CD4-positive, alpha-beta T cell treated with Interleukin-15 for 1 hour (primary cell): ENCODE measurements around the gene MRPS26.

Experiments used
- DNase-seq: peaks from one replicate; pipeline ENCODE4 v3.0.0-alpha.2; 2020

MRPS26 gene

DNA sequence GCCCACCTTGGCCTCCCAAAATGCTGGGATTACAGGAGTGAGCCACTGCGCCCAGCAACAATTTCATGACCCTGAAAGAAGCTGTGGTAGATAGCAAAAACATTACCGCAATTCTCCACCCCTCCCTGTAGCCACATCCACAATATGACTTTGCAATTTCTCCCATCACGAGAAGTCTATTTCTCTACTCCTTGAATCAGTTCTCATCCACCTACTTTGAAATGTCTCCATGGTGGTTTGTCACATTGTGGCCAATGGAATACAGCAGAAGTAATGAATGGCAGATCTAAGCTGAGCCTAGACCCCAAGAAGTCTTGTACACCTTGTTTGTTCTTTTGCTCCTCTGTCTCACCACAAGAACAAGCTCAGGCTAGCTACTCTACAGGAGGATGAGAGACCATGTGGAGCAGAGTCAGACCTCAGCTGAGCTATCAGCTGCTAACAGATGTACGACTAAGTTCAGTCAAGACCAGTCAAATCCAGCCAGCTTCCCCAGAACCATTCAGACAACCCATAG is 31.8 kb downstream of the MRPS26 start:
- no peak for DNase-seq

DNA sequence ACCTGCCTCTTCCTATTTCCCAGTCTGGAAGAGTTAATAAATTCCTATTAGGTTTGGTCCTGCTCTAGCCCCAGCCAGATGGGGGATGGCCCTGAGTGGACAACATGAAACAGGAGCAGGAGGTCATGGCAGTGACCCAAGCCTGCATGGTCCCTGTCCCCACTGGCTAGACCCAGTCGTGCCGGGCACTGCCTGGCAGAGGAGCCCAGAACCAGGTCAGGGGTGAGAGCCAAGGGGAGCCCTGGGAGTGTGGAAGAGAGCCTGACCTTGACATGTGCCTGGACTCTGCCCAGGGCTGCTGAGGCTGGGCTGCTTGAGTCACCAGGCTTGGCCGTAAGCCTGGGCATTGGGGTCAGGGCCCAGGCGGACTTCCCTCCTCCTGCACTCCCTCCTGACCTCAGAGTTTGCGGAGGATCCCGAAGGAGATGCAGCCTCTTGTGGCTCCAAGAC is 35.1 kb downstream of the MRPS26 start:
- no peak for DNase-seq

DNA sequence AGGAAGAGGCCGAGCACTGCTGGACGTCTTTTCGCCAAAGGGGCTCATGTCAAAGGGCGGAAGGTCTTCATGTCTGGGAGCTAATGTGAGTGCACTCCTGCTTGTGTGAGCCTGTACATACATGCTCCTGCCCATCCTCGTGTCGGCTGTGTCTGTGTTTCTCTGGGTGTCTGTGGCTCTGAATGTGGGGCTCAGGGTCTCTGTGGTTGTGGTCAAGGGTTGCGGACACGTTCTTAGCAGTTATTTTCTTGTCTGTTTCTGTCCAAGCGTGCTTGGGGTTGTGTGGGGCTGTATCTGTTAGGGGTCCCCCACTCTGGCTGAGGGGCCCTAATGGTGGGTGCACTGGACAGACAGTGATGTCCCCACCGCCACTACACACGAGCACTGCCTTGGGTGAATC is 35.8 kb downstream of the MRPS26 start:
- DNase-seq, result no peak

DNA sequence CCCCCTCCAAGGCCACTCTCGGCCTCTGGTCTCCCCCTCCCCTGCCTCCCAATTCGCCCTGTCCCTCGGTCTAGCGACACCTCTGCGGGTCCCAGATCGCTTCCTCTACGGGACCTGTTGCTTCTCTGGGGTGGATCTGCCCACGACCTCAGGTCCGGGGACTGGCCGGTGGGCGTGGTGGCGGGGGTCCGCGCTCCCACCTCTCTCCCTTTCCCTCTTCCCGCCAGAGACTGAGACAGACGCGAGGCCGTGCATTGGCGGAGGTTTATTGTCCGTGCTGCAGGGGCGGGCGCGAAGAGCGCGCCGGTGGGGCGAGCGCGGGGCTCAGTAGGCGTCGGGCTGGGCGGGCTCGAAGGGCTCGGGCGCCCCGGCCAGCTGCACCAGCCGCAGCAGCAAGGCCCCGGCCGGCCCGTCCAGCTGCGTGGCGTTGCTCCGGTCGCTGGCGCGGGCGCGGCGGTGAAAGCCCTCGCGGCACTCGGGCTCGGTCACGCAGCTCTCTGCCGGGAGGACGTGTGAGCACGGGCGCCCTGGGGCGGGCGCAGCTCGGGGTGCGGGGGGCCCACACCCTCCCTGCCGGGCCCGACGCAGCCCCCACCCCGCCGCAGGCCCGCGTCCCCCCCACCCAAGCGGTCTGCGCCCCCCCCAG is 36.6 kb downstream of the MRPS26 start:
- no peak for DNase-seq

DNA sequence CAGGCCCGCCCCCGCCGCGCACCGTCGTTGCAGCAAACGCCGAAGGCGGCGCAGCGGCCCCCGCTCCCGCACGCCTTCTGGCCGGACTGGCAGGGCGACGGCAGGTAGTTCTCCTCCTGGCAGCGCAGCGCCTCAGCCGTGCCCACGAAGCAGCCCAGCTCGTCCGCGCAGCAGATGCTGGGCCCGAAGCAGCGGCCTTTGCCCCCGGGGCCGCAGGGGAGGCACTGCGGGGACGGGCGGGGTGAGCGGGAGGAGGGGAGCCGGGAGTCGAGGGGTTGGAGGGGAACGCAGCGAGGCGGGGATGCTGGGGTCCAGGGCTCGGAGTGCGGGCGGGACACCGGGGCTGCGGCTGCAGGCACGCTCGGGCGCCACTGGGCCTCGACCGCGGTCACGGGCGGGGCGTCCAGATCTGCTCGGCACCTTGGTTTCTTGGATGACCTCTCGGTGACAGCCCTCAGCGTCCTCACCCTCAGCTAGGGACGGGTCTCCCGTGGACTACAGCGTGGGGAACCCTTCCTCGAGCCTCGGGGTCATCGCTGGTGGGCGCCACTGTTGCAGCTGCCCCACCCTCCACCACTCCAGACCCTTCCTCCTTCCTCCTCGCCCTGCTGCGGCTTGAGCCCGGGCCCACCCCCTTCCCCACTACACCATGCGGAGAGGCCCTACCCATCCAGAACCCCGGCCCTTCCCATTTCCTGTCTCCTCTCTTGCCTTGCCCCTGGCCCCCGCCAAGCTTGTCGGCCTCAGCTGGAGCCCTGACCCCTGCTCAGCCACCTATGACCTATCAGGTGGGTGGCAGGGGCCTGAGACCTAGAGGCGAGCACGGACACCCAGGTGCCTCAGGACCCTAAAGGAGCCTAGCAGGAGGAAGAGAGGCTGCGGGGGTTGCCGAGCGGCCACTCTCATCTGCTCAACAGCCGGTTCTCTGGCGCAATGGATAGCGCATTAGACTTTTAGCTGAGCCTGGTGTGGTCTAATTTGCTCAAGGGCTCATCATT is 37.4 kb downstream of the MRPS26 start:
- DNase-seq, result no peak

DNA sequence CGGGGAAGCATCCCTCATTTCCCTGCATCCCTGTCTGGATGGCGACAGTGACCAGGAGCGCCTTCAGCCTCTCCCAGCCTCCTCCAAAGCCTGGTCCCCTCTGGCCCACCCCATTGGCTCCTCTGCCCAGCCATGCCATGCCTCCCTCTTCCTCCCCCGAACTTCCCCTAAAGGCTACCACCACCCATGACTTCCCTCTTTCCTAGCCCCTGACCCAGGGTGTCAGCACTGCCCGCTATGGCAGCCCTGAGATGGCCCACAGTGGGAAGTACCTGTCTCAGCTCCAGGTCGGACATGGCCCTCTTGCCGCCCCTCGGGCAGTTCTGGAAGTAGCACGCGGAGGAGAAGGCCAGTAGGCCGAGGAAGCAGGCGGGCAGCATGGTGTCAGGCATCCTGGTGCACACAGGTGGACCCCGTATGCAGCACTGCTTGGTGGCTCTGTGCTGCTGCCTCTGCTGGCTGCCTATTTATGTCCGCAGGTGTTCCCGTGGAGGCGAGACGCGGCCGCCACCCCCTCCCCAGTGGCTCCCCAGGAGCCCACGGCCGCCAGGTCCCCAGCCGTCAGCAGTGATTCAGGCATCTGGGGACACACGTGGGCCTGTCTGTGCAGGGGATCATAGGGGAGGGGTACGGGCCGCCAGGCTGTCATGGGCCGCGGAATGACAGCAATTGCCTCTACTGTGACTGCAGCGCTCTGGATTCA is 38.6 kb downstream of the MRPS26 start, which contains the start of gene AVP:
AVP (minus strand) TSS at position 442 of the 703 bp plus-strand sequence; CDS start at position 392, 50 bp downstream.
- DNase-seq, result no peak

DNA sequence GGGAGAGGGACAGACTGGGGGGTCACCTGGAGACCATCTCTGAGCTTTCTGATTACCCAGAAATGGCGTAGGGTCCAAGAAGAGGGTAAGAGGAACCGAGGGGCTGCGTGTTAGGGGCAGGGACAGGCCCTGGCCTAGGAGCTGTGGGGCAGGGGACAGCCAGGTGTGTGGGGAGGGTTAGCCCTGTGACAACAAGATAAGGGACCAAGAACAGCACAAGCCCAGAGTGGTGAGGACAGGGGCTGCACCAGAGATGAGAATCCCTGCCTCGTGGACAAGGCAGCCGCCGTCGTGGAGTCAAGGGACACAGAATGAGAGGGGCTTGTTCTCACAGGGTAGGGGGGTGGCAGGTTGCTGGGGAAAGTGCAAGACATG is 39.1 kb downstream of the MRPS26 start:
- DNase-seq, result no peak

DNA sequence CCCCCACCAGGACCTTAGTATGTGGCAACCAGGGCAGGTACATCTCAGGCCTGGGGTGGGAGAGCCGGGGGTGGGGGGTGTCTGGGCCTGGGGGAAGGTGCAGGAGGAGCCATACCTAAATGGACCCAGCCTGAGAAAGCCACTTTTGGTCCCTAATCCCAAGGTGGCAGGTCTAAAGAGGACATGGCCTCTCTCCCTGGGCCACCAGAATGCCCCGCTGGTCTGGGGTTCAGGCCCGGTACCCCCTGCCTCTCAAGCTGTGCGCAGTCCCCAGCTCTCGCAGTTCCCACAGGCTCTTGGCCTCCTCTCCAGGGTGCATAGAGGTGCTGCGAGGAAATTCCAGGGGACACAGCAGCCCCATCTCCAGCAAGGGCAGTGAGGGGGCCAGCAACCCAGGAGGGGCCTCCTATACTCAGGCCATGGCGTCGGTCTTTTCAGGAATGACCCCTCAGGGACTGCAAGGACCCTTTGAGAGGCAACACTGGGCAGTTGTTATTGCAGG is 39.8 kb downstream of the MRPS26 start:
- DNase-seq, result no peak

DNA sequence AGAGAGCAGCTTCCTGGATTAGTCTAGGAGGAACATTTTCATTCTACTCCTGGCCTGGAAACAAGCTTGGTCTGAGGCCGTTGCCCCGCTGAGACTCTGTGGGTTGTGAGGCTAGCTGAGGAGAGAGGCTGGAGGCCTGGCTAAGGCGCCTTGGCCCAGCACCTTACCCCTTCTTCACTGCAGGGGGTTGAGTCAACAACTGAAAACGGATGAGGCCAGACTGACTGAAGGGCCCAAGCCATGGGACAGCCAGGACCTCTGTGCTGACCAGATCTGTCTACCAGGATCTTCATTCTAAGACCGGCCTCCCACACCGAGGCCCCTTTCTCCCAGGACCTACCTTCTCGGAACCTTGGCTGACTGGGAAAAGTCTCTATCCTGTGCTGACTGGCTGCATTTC is 42.2 kb downstream of the MRPS26 start:
- DNase-seq, result no peak

DNA sequence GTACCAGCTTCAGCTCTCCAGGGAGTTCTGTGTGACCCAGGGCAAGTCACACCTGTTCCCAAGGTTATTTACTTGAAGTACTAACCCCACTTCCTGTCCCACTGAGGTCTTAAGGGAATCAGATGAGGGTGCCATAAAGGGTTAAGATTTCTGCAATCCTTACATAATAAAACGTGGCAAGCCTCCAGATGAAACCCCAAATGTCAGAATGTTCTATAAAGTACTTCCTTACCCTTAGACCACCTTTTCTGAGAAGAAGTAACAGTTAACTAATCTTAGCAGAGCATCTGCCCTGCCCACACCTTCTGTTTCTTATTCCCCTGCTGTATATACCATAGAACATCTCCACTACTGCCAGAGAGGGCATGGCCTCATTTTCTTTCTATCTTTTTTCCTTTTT is 44.7 kb downstream of the MRPS26 start:
- DNase-seq, result no peak

DNA sequence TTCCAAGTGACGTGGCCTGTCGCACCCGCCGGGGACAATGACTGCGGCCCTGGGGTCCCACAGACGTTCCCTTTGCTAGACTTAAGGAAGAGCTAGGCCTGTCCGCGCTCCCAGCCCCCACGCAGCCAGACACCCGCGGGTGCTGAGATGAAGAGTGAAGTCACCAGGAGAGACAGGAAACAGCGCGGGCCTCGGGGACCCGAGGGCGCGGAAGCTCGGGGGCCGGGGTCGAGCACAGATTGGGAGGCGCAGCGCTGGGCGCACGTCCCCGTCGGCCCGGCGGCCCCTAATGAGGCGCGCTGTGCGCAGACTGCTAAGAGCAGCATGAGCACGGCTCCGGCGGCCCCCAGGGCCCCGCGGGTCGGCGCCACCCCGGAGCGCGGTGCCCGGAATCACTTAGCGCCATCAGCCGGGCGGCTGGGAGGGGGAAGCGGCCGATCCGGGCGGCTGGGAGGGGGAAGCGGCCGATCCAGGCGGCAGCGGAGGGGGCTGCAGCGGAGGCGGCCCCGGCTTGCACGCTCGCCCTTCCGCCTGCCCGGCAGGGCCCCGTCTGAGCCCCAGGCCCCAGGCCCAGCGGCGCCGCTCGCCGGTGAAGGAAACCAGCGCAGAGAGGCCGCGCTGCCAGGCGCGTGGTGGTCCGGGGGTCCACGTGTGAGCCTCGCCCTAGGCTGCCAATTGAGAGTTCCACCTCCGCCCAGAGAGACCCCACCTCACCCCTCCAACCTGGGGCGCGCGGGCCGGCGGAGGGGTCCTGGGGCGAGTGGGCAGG is 46.9 kb downstream of the MRPS26 start:
- peak; percentile 56 for DNase-seq

DNA sequence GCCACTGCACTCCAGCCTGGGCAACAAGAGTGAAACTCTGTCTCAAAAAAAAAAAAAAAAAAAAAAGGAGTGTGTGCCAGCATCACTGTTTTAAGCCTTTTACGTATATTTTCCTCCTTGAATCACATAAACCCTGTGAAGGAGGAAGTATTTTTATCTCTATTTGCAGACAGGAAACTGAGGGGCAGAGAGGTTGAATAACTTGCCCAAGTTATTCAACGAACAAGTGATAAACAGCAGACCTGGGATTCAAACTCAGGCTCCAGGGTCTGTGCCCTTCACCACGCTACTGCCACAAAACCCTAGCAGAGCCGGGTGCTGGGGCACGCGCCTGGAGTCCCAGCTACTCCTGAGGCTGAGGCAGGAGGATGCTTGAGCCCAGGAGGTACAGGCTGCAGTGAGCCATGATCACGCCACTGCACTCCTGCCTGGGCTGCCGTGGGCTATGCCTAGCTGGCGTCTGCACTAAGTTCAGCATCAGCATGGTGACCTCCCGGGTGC is 48.1 kb downstream of the MRPS26 start:
- DNase-seq, result peak; percentile 59

DNA sequence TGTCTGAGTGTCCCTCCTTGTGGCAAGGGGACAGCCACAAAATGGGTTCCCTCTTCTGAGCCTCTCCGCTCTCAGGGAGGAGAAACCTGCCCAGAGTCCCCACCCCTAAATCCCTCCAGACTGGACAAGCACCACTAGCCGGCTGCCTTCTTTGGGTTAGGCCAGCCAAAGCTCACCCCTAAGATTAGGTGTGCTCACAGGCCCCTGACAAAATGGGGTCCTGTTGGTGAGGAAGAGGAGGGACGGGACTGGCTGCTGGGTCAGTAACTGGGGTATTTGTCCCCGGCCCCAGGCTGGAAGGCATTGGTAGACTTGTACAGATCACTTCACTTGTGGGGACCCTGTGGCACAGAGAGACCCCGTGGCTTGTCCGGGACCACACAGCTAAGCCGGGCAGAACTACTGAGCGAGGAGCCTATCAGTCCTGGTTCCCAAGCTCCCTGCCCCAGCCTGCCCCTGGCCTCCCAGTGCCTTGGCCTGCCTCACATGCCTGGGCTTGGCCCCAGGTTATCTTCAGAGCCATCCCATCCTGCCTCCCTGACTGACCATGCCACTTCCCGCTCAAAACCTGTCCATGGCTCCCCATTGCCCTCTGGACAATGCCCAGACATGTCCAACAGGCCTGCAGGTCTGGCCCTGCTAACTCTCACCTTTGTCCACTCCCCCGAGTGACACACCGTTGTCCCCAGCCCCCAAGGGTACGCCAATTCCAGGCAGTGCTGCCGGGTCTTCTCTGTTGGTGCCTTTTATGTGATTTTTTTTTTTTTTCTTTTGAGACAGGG is 49.2 kb downstream of the MRPS26 start:
- no peak for DNase-seq
